ENCODE results near the gene APOA4. TPM values are rescaled to one million over a fixed set of nuclear protein-coding genes. Genes with fewer than 3 reads are reported as not detected.

Gene APOA4
- total and polyA plus RNA-seq, 2 donors (not counting 1 experiment from before 2014, with no cell fraction given): not detected

DNA sequence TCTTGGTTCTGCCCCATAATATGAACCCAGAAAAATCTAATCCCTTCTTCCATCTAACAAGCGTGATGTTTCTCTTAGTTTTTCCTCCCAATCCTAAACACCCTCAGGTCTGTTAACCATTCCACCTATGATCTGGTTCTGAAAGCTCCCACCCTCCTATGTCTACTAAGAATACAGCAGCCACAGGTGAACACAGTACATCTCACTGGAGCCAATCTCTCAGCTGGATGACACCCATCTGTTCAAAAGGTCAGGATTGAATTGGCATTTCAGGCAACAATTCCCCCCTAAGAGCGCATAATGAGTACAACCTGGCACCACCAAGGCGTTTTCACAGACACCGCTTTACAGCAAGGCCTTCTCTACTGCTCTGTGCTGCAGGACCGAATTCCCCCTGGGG, 33.3 kb upstream of the APOA4 start:
- Histone ChIP-seq H3K4me3 (ENCODE audit: control extremely low read depth in 1 of 5, extremely low read depth in 1 of 5, insufficient read depth in 1 of 5, low read depth in 2 of 5, low read length in 4 of 5) (no peak overlapping the region), H3K27me3 (replicated peaks in 1 of 4; ENCODE audit: control extremely low read depth in 1 of 4, control insufficient read depth in 3 of 4, insufficient read depth in 4 of 4, low read length in 3 of 4) (no peaks in the 10 kb centered on the region), H3K4me2 (replicated peaks; ENCODE audit: low read depth, low read length, poor library complexity, severe bottlenecking) (no peak overlapping the region), H3K79me2 (ENCODE audit: control insufficient read depth, insufficient read depth, low read length) (peaks cover 13% of the 10 kb centered on the region), H3K27ac (ENCODE audit: low read length in 2 of 2) (no peak overlapping the region), H2AFZ (ENCODE audit: insufficient read depth, low read depth, low read length, poor library complexity, severe bottlenecking) (no peak overlapping the region), H3K9me3 (ENCODE audit: control extremely low read depth in 1 of 3, control insufficient read depth in 2 of 3, insufficient read depth in 1 of 3, low read length in 2 of 3) (no peaks in the 10 kb centered on the region), H4K20me1 (ENCODE audit: control insufficient read depth, insufficient read depth, low read length, poor library complexity, severe bottlenecking) (peaks cover 60% of the 10 kb centered on the region), H3K9ac (ENCODE audit: low read length) (no peak overlapping the region), H3K4me1 (ENCODE audit: control insufficient read depth in 2 of 2, insufficient read depth in 2 of 2, low read length in 2 of 2) (peaks cover 32 to 40% of the 10 kb centered on the region in 2 donors), H3K36me3 (replicated peaks in 1 of 2; ENCODE audit: control extremely low read depth in 1 of 2, control insufficient read depth in 1 of 2, extremely low read depth in 1 of 2, insufficient read depth in 2 of 2, low read length in 1 of 2) (peaks cover 2 to 49% of the 10 kb centered on the region in 2 experiments)
- Mint-ChIP-seq H3K4me3 (no peak overlapping the region), H3K9me3 (ENCODE audit: insufficient read depth) (no peaks in the 10 kb centered on the region), H3K27ac (no peak overlapping the region), H3K4me1 (peaks cover 42% of the 10 kb centered on the region), H3K27me3 (no peaks in the 10 kb centered on the region)
- ChIA-PET CTCF (interaction anchor here (2.1 kb wide), 1 partner anchor 23 kb away, joined by 7 read pairs; no protein-coding TSS in a partner anchor), POLR2A (no interaction called here)
- 98% methylated on average over 5 of the region's 5 CpGs for WGBS (ENCODE audit: insufficient coverage)
- no peak for TF ChIP-seq EZH2 (IDR thresholded peaks at IDR 0.05; ENCODE audit: borderline replicate concordance, insufficient read depth, low read depth, low read length, poor library complexity, severe bottlenecking)
- TF ChIP-seq, protein P1, sequence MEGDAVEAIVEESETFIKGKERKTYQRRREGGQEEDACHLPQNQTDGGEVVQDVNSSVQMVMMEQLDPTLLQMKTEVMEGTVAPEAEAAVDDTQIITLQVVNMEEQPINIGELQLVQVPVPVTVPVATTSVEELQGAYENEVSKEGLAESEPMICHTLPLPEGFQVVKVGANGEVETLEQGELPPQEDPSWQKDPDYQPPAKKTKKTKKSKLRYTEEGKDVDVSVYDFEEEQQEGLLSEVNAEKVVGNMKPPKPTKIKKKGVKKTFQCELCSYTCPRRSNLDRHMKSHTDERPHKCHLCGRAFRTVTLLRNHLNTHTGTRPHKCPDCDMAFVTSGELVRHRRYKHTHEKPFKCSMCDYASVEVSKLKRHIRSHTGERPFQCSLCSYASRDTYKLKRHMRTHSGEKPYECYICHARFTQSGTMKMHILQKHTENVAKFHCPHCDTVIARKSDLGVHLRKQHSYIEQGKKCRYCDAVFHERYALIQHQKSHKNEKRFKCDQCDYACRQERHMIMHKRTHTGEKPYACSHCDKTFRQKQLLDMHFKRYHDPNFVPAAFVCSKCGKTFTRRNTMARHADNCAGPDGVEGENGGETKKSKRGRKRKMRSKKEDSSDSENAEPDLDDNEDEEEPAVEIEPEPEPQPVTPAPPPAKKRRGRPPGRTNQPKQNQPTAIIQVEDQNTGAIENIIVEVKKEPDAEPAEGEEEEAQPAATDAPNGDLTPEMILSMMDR (IDR thresholded peaks at IDR 0.05): no peak
- intact Hi-C loops (cut with micrococcal nuclease): no loop called here
- DNase-seq: no peak
- no peak for ATAC-seq (ENCODE audit: low read depth)

DNA sequence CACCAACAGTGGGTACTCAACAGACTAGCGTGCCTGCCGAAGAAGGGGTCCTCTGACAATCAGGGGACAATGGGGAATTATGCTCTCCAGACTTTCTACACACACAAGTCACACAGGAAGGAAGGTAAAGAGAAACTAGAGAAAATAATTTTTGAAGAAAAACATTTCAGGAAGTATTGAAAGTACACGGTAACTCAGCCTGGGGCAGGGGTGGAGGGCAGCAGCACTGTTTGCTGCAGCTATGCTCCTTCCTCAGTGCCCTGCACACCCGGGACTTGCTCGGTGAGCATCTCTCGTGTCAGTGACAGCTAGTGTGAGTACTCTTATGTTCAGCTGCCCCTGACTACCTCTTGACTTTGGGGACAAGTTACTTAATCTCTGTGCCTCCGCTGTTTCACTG, 32.3 kb upstream of the APOA4 start:
- Histone ChIP-seq H3K9ac (ENCODE audit: low read length) (no peak overlapping the region), H3K36me3 (replicated peaks in 1 of 2; ENCODE audit: control extremely low read depth in 1 of 2, control insufficient read depth in 1 of 2, extremely low read depth in 1 of 2, insufficient read depth in 2 of 2, low read length in 1 of 2) (peaks cover 2 to 39% of the 10 kb centered on the region in 2 experiments), H3K27me3 (replicated peaks in 1 of 4; ENCODE audit: control extremely low read depth in 1 of 4, control insufficient read depth in 3 of 4, insufficient read depth in 4 of 4, low read length in 3 of 4) (no peaks in the 10 kb centered on the region), H3K27ac (ENCODE audit: low read length in 2 of 2) (no peak overlapping the region), H4K20me1 (ENCODE audit: control insufficient read depth, insufficient read depth, low read length, poor library complexity, severe bottlenecking) (peaks cover 64% of the 10 kb centered on the region), H3K4me1 (ENCODE audit: control insufficient read depth in 2 of 2, insufficient read depth in 2 of 2, low read length in 2 of 2) (peaks cover 35 to 43% of the 10 kb centered on the region in 2 donors), H3K9me3 (ENCODE audit: control extremely low read depth in 1 of 3, control insufficient read depth in 2 of 3, insufficient read depth in 1 of 3, low read length in 2 of 3) (no peaks in the 10 kb centered on the region), H3K79me2 (ENCODE audit: control insufficient read depth, insufficient read depth, low read length) (peaks cover 13% of the 10 kb centered on the region), H3K4me2 (replicated peaks; ENCODE audit: low read depth, low read length, poor library complexity, severe bottlenecking) (no peak overlapping the region), H2AFZ (ENCODE audit: insufficient read depth, low read depth, low read length, poor library complexity, severe bottlenecking) (no peak overlapping the region), H3K4me3 (ENCODE audit: control extremely low read depth in 1 of 5, extremely low read depth in 1 of 5, insufficient read depth in 1 of 5, low read depth in 2 of 5, low read length in 4 of 5) (no peak overlapping the region)
- POLR2A ChIA-PET: no interaction called here
- Mint-ChIP-seq H3K27me3 (no peaks in the 10 kb centered on the region), H3K27ac (no peak overlapping the region), H3K4me1 (peaks cover 47% of the 10 kb centered on the region), H3K9me3 (ENCODE audit: insufficient read depth) (no peaks in the 10 kb centered on the region), H3K4me3 (no peak overlapping the region)
- intact Hi-C loops (cut with micrococcal nuclease): no loop called here
- no peak for ATAC-seq (ENCODE audit: low read depth)
- TF ChIP-seq, protein P1 (IDR thresholded peaks at IDR 0.05): no peak
- TF ChIP-seq EZH2 (IDR thresholded peaks at IDR 0.05; ENCODE audit: borderline replicate concordance, insufficient read depth, low read depth, low read length, poor library complexity, severe bottlenecking): no peak
- CTCF ChIA-PET: interaction anchor here (4.4 kb wide), 1 partner anchor 19 kb away, joined by 14 read pairs; no protein-coding TSS in a partner anchor
- DNase-seq: no peak
- WGBS (ENCODE audit: insufficient coverage): 21% methylated on average over 4 of the region's 7 CpGs
